Uterus (tissue), 4 donors: Measurements from ENCODE around the gene ZC3H7A. TPM values are rescaled to one million over a fixed set of nuclear protein-coding genes. Genes with fewer than 3 reads are reported as not detected.

Experiments
- small RNA-seq: library from RNA; depleted of rRNA; stranded (forward); fragments of <200 nt; gene quantifications from one replicate; pipeline ENCODE3, GENCODE V24; 2016
- total RNA-seq, 4 donors: library from RNA; depleted of rRNA in 3 of 4; stranded (reverse); fragments of >200 nt in 3 of 4; gene quantifications; one replicate each; pipeline versions ENCODE4 v1.1.0 to v1.2.4, GENCODE V29; 2014 to 2023
- donor health status: DM: yes; HTN: yes; CAD: no.

ZC3H7A gene
- total RNA-seq, 4 donors from 2014 or later, result 40.9 to 91.2 (median 67.5) TPM

Small RNA genes lying within 50 kb of the gene (small RNA-seq; reads per million reads assigned to genes)
- gene RF00017, result not detected

Other genes starting within 250 kb of the ZC3H7A start
- 100 to 1,000 TPM in 1 of 4 donors, 10 to 100 TPM in 3; 46.9 to 163 (median 73.2) TPM for gene LITAF, start 210.3 kb downstream of the ZC3H7A start, total RNA-seq
- 10 to 100 TPM in 3 of 4 donors, 1 to 10 TPM in 1; 4.1 to 30.1 (median 23.0) TPM for gene SNN, start 128.8 kb downstream of the ZC3H7A start, total RNA-seq
- gene TXNDC11, start 54.4 kb downstream of the ZC3H7A start, total RNA-seq, result 10 to 100 TPM in 3 of 4 donors, 1 to 10 TPM in 1; 6.1 to 52.0 (median 40.0) TPM
- gene RSL1D1, start 54.3 kb upstream of the ZC3H7A start, total RNA-seq, result 100 to 1,000 TPM in 3 of 4 donors, 10 to 100 TPM in 1; 97.9 to 484 (median 164) TPM
- gene GSPT1, start 118.7 kb upstream of the ZC3H7A start, total RNA-seq, result 10 to 100 TPM; 33.2 to 73.7 (median 64.7) TPM
- gene NPIPB2, start 144.8 kb upstream of the ZC3H7A start, total RNA-seq, result 10 to 100 TPM in 1 of 4 donors, 1 to 10 TPM in 3; 1.8 to 24.6 (median 3.4) TPM
- gene TNFRSF17, start 168.0 kb upstream of the ZC3H7A start, total RNA-seq, result under 1 TPM in 1 of 4 donors, not detected in 3; 0.73 TPM
- 10 to 100 TPM; 11.0 to 64.5 (median 24.9) TPM for gene SNX29, start 179.5 kb upstream of the ZC3H7A start, total RNA-seq